NT2/D1 (cell line): ENCODE measurements around the gene SOCS3.
"Not testable (repeated sequence)": the region's sequence is repeated elsewhere in the genome, so short reads cannot be mapped to it uniquely, and the experiment has no call there.

ENCODE experiments used
- SUZ12 ChIP-seq: IDR thresholded peaks from 2 replicates; pipeline ENCODE4 v1.6.1; 2011; ENCODE audit not compliant: insufficient read length, insufficient read depth; ENCODE audit errors: extremely low read depth
- YY1 ChIP-seq: IDR thresholded peaks from 2 replicates; pipeline ENCODE4 v1.6.1; 2011; ENCODE audit not compliant: insufficient read length, insufficient read depth
- ZNF274 ChIP-seq: IDR thresholded peaks from 2 replicates; pipeline ENCODE4 v1.6.1; 2011; ENCODE audit warnings: mild to moderate bottlenecking, low read depth, low read length

DNA sequence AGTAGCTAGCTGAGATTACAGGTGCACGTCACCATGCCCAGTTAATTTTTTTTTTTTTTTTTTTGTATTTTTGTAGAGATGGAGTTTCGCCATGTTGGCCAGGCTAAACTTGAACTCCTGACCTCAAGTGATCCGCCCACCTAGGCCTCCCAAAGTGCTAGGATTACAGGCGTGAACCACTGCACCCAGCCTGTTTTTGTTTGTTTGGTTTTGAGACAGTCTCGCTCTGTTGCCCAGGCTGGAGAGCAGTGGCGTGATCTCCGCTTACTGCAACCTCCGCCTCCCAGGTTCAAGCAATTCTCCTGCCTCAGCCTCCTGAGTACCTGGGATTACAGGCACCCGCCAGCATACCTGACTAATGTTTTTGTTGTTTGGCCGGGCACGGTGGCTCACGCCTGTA is 28.5 kb downstream of the SOCS3 start:
- not testable (repeated sequence) for TF ChIP-seq ZNF274, YY1, SUZ12
